WTC11 (cell line): ENCODE measurements around the gene EXOC1. TPM values are rescaled to one million over a fixed set of nuclear protein-coding genes. Genes with fewer than 3 reads are reported as not detected.

ENCODE experiments used
- ATAC-seq: fragments of 200-7000 bp; cut with Tn5 transposase; 2 replicates; pipeline ENCODE4 v1.10.0; 2021; ENCODE audit warnings: mild to moderate bottlenecking, moderate library complexity
- CTCF ChIA-PET: fragments of 300-600 bp; sonication (Branson Sonifier 250); formaldehyde crosslinking; loops from one replicate; lab custom pipeline; 2021; ENCODE audit warnings: antibody characterized with exemption; lab: Charles Lee
- POLR2A ChIA-PET: fragments of 350-600 bp; sonication (Branson Sonifier 250); formaldehyde crosslinking; loops from one replicate; lab custom pipeline; 2021; ENCODE audit warnings: antibody characterized with exemption; lab: Charles Lee
- DNase-seq: peaks from one replicate; pipeline ENCODE4 v3.0.0; 2021; ENCODE audit warnings: low spot score
- H3K27ac Mint-ChIP-seq: 2 replicates; pipeline ENCODE4 v1.8.0; 2021; ENCODE audit warnings: mixed read lengths
- H3K27me3 Mint-ChIP-seq: 2 replicates; pipeline ENCODE4 v1.8.0; 2021; ENCODE audit warnings: low read depth, mild to moderate bottlenecking, moderate library complexity, mixed read lengths
- H3K36me3 Mint-ChIP-seq: 2 replicates; pipeline ENCODE4 v1.8.0; 2021; ENCODE audit warnings: mixed read lengths
- H3K4me1 Mint-ChIP-seq: 2 replicates; pipeline ENCODE4 v1.8.0; 2022; ENCODE audit warnings: mixed read lengths
- H3K4me3 Mint-ChIP-seq: 2 replicates; pipeline ENCODE4 v1.8.0; 2021; ENCODE audit warnings: mild to moderate bottlenecking, moderate library complexity, mixed read lengths
- H3K9me3 Mint-ChIP-seq: 2 replicates; pipeline ENCODE4 v1.8.0; 2021; ENCODE audit warnings: mixed read lengths
- AFF4 ChIP-seq: sonication (generic); formaldehyde crosslinking; IDR thresholded peaks from 2 replicates; pipeline ENCODE4 v1.8.1; 2023; ENCODE audit warnings: mild to moderate bottlenecking, missing genetic modification reagents, borderline replicate concordance
- ATF3 ChIP-seq: sonication (generic); formaldehyde crosslinking; conservative IDR thresholded peaks from 2 replicates; pipeline ENCODE4 v1.8.1; 2022; ENCODE audit warnings: mild to moderate bottlenecking, missing genetic modification reagents
- CDX4 ChIP-seq: fragments of 250-450 bp; sonication (Bioruptor Pico); IDR thresholded peaks from 2 replicates; pipeline ENCODE4 v1.9.0; 2021; ENCODE audit warnings: moderate library complexity, mild to moderate bottlenecking, inconsistent platforms, borderline replicate concordance
- CTCF ChIP-seq: fragments of 200-600 bp; IDR thresholded peaks from 2 replicates; pipeline ENCODE4 v1.8.0; 2022; ENCODE audit warnings: antibody characterized with exemption
- FOXK1 ChIP-seq: sonication (generic); formaldehyde crosslinking; IDR thresholded peaks from 2 replicates; pipeline ENCODE4 v1.8.0; 2022; ENCODE audit warnings: mild to moderate bottlenecking, moderate library complexity, missing genetic modification reagents
- GABPB1 ChIP-seq: sonication (generic); formaldehyde crosslinking; IDR thresholded peaks from 2 replicates; pipeline ENCODE4 v1.8.1; 2023; ENCODE audit warnings: mild to moderate bottlenecking, missing genetic modification reagents
- JUN ChIP-seq: sonication (generic); formaldehyde crosslinking; IDR thresholded peaks from 2 replicates; pipeline ENCODE4 v1.8.0; 2023; ENCODE audit warnings: mild to moderate bottlenecking, missing genetic modification reagents
- MYBL2 ChIP-seq: sonication (generic); formaldehyde crosslinking; IDR thresholded peaks from 2 replicates; pipeline ENCODE4 v1.8.1; 2023; ENCODE audit warnings: mild to moderate bottlenecking, moderate library complexity, missing genetic modification reagents
- NR2C2 ChIP-seq: sonication (generic); formaldehyde crosslinking; IDR thresholded peaks from 2 replicates; pipeline ENCODE4 v1.8.0; 2022; ENCODE audit warnings: mild to moderate bottlenecking, missing genetic modification reagents
- NR3C1 ChIP-seq: sonication (generic); formaldehyde crosslinking; conservative IDR thresholded peaks from 2 replicates; pipeline ENCODE4 v1.8.1; 2023; ENCODE audit warnings: low read depth, mild to moderate bottlenecking, missing genetic modification reagents
- PRDM15 ChIP-seq: sonication (generic); formaldehyde crosslinking; IDR thresholded peaks from 2 replicates; pipeline ENCODE4 v1.8.0; 2022; ENCODE audit warnings: missing genetic modification reagents
- RELA ChIP-seq: sonication (generic); formaldehyde crosslinking; IDR thresholded peaks from 2 replicates; pipeline ENCODE4 v1.8.1; 2022; ENCODE audit warnings: missing genetic modification reagents, mild to moderate bottlenecking, borderline replicate concordance
- SP1 ChIP-seq: sonication (generic); formaldehyde crosslinking; conservative IDR thresholded peaks from 2 replicates; pipeline ENCODE4 v1.8.1; 2022; ENCODE audit warnings: missing genetic modification reagents
- TP53 ChIP-seq: sonication (generic); formaldehyde crosslinking; IDR thresholded peaks from 2 replicates; pipeline ENCODE4 v1.8.1; 2023; ENCODE audit warnings: mild to moderate bottlenecking, missing genetic modification reagents
- ZNF121 ChIP-seq: sonication (generic); formaldehyde crosslinking; IDR thresholded peaks from 2 replicates; pipeline ENCODE4 v1.8.0; 2023; ENCODE audit warnings: missing genetic modification reagents
- ZNF423 ChIP-seq: fragments of 250-450 bp; sonication (Bioruptor Pico); IDR thresholded peaks from 2 replicates; pipeline ENCODE4 v2.1.2; 2022; ENCODE audit warnings: mild to moderate bottlenecking, moderate library complexity
- ZSCAN18 ChIP-seq: fragments of 250-450 bp; sonication (Bioruptor Pico); IDR thresholded peaks from 2 replicates; pipeline ENCODE4 v2.1.2; 2022; ENCODE audit warnings: mild to moderate bottlenecking, moderate library complexity
- total RNA-seq: library from RNA; stranded (reverse); gene quantifications from 3 replicates; pipeline ENCODE4 v1.2.3, GENCODE V29; 2021

EXOC1 gene
- total RNA-seq, 1 experiment from 2014 or later: 19.0 TPM

GRCh38 chr4:55904576-55904975 is 51.1 kb downstream of the EXOC1 start:
- Mint-ChIP-seq H3K9me3 (no peaks in the 10 kb centered on the region), H3K4me1 (no peaks in the 10 kb centered on the region), H3K36me3 (peaks cover 7% of the 10 kb centered on the region), H3K4me3 (no peak overlapping the region), H3K27ac (no peak overlapping the region), H3K27me3 (no peaks in the 10 kb centered on the region)
- ChIA-PET CTCF (no interaction called here), POLR2A (no interaction called here)
- no peak for ATAC-seq
- TF ChIP-seq CTCF (no peak), NR3C1 (no peak), MYBL2 (CRISPR knock-in tag) (no peak), RELA (CRISPR knock-in tag) (no peak), GABPB1 (no peak), FOXK1 (CRISPR knock-in tag) (no peak), SP1 (CRISPR knock-in tag) (no peak), PRDM15 (no peak), CDX4 (CRISPR knock-in tag) (no peak), ZNF423 (CRISPR knock-in tag) (no peak), JUN (CRISPR knock-in tag) (no peak), ZSCAN18 (CRISPR knock-in tag) (no peak), ATF3 (CRISPR knock-in tag) (no peak), AFF4 (CRISPR knock-in tag) (no peak), ZNF121 (CRISPR knock-in tag) (no peak), NR2C2 (no peak), TP53 (CRISPR knock-in tag) (no peak)
- DNase-seq: no peak
